Effector memory CD4-positive, alpha-beta T cell (primary cell): ENCODE results near the gene HMHB1.

Experiments used
- DNase-seq, 3 donors: peaks; one replicate each; pipeline ENCODE4 v3.0.0-alpha.2; 2020
- H3K27ac ChIP-seq: 2 replicates; pipeline ENCODE4 v1.7.0; 2013; ENCODE audit warnings: mild to moderate bottlenecking, low read length, moderate library complexity; ENCODE audit not compliant: insufficient read depth, poor library complexity, severe bottlenecking
- H3K27me3 ChIP-seq: replicated peaks from 2 replicates; pipeline ENCODE4 v1.7.0; 2013; ENCODE audit warnings: mild to moderate bottlenecking, low read length; ENCODE audit not compliant: insufficient read depth, control insufficient read depth, poor library complexity, severe bottlenecking
- H3K36me3 ChIP-seq: 2 replicates; pipeline ENCODE4 v1.7.0; 2013; ENCODE audit warnings: mild to moderate bottlenecking, low read length, moderate library complexity; ENCODE audit not compliant: control insufficient read depth, insufficient read depth
- H3K4me1 ChIP-seq: 2 replicates; pipeline ENCODE4 v1.7.0; 2013; ENCODE audit warnings: low read length, mild to moderate bottlenecking; ENCODE audit not compliant: control insufficient read depth, insufficient read depth, poor library complexity, severe bottlenecking
- H3K4me3 ChIP-seq: 2 replicates; pipeline ENCODE4 v1.7.0; 2013; ENCODE audit warnings: low read length, low read depth, mild to moderate bottlenecking; ENCODE audit not compliant: insufficient read depth, poor library complexity, severe bottlenecking
- H3K9me3 ChIP-seq: 2 replicates; pipeline ENCODE4 v1.7.0; 2013; ENCODE audit warnings: mild to moderate bottlenecking, low read length, moderate library complexity; ENCODE audit not compliant: control insufficient read depth
- total RNA-seq, 3 donors: gene quantifications; one replicate each; lab custom pipeline; 2026; lab: John Stamatoyannopoulos, UW

HMHB1 gene
- 0 reads per million in 3 donors for total RNA-seq

DNA sequence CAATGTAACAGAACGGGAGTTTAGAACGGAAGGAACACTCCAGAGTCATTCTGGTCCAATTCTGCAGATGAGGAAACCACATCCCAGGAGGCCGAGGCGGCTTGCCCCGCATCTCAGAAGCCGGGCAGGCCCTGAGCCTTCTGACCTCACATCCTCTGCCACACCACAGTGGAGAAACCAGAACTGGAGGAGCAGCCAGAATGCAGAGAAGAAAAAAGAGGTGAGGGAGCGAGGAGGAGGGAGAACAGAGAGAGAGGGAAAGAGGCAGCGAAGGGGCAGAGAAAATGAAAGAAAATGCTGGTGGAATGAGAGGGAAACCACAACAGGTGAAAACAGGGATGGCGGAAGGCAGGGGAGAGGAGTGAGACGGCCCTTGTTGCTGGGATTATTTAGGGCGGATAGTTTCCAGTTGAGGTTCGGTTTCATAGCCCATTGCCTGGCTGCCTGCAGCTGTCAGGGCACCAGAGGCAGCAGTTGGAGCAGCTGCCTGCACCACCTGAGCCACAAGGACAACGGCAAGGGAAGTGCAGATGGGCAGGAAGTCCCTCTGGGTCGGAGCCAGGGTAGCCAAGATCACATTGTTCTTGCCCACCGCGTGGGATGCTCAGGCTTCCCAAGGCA lies at the start of gene HMHB1:
TSS of gene HMHB1 (plus strand) at position 77 of the 621 bp plus-strand sequence.
- Histone ChIP-seq H3K9me3 (no peaks in the 10 kb centered on the region), H3K4me1 (peaks cover 5% of the 10 kb centered on the region), H3K4me3 (no peak within 1 kb of the TSS), H3K36me3 (no peaks in the 10 kb centered on the region), H3K27me3 (no peaks in the 10 kb centered on the region), H3K27ac (no peak within 1 kb of the TSS)
- no peak for DNase-seq

DNA sequence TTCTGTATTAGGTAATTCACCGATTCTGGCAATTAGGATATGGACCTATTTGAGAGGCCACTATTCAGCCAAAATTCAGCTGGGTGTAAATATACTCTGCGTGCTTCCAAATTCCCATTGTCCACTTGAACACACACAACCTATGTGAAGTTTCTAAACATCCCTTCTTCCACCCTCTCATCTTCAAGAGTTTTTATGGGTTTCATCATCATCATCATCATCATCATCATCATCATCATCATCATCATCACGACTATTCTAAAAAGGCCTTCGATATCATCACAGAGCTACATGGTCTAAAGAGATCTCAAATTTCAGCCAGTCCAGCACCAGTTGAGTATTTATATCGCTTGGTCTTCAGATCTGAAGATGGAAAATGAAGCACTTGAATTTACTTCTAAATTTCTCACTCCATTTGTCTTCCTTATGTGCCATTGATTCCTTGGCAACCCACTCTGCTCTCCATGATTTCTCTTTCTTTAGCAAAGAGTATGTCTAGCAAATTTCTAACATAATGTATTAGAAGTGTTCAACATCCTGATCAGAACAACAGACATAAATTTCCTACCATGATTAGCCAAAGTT lies 49.2 kb upstream of the HMHB1 start:
- no peaks in the 10 kb centered on the region for H3K9me3 ChIP-seq
- DNase-seq, result no peak
- no peak overlapping the region for H3K27ac ChIP-seq

DNA sequence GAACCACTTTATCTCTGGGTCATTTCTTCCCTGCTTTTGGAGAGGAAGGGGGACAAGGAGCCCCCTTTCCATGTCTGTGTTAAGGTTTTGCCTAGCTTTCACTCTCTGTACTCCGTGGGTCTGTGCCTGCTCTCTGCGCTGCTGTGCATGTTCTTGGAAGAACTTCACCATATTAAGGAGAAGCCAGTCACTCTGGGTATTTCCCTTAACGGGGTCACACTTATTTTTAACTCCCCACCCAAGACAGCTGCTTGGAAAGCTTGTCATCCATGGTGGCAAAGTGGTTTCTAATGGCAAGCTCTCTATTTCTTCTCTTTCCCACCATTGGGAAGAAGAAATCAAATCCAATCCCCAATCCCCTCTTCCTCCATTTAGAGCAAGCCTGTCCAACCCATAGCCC lies 44.8 kb upstream of the HMHB1 start:
- no peaks in the 10 kb centered on the region for H3K36me3 ChIP-seq

More for the DNA sequence above, 49.2 kb upstream of the HMHB1 start:
- H3K4me3 ChIP-seq, result no peak overlapping the region
- H3K4me1 ChIP-seq, result no peaks in the 10 kb centered on the region
- H3K36me3 ChIP-seq, result no peaks in the 10 kb centered on the region
- no peaks in the 10 kb centered on the region for H3K27me3 ChIP-seq

DNA sequence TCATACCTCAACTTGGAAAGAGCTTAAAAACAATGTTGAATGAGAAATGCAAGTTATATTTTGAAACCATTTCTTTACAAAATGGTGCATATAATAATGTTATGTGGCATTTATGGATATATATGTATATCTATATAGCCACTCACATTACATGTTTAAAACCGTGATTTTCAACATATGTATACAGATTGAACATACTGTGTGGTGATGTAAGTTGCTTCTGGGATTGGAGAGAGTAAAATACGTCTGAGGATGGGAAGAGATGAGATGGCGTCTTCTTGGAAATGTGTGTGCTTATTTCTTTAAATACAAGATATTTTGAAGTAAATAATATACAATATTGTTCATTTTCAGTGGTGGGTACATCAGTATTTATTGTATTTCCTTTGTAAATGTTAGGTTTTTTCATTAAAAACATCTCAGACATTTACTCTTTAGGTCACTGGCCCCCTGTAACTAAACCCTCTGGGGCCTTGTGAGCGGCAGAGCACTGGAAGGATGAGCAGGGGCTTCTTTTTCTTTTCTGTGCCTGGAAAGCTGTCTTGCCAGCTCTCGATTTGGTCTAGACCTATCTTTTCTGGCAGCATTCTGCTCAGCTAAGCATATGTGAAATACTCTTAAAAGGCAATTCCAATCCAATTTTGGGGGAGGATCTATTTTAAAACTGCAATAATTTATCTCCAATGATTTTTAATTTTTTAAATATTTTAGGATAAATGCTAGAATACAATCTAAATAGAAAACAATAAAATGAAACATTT lies 42.8 kb upstream of the HMHB1 start:
- H3K4me1 ChIP-seq, result no peaks in the 10 kb centered on the region
- H3K27ac ChIP-seq, result no peak overlapping the region
- no peak for DNase-seq
- no peaks in the 10 kb centered on the region for H3K27me3 ChIP-seq
- no peaks in the 10 kb centered on the region for H3K36me3 ChIP-seq
- H3K4me3 ChIP-seq, result no peak overlapping the region
- no peaks in the 10 kb centered on the region for H3K9me3 ChIP-seq

More for the DNA sequence above, 44.8 kb upstream of the HMHB1 start:
- Histone ChIP-seq H3K4me1 (no peaks in the 10 kb centered on the region), H3K27me3 (no peaks in the 10 kb centered on the region), H3K4me3 (no peak overlapping the region), H3K27ac (no peak overlapping the region), H3K9me3 (no peaks in the 10 kb centered on the region)
- DNase-seq, result no peak

DNA sequence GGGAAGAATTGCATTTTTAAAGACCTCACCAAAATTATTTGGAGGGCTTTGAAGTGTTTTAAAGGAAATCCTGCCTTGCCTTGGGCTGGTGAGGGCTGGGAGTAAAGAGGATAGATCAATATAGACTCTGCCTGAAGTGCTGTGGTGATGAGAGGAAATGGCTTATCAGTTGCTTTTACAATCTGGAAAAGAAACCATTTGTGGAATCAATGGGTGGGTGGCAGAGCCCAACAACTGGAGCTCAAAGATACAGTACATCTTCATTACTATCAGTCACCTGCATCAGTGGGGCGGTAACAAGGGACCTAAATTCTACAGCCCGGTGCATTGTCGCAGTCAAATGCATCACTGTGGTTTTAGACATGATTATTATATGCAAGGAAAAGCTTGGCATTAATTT lies 41.5 kb upstream of the HMHB1 start:
- Histone ChIP-seq H3K4me3 (no peak overlapping the region), H3K4me1 (no peaks in the 10 kb centered on the region), H3K9me3 (no peaks in the 10 kb centered on the region), H3K27me3 (no peaks in the 10 kb centered on the region), H3K36me3 (no peaks in the 10 kb centered on the region), H3K27ac (no peak overlapping the region)
- DNase-seq, result no peak

DNA sequence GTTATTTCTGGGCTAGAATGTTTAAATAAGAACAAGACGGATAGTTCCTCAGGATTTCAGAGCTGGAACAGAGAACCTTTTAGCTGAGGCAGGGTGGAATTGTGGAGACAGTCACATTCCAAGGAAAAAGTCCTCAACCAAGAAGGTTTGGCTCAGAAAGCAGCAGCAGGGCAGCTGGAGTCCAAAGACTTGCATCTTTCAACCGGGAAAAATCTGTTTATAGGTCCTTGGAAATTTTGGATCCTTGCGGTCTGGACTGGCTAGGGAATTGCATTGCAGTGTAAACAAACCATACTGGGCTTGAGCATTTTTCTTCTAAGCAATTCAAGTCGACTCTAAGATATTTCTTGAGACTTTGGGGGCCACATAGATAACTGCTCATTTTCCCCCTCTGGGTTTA lies 40.8 kb upstream of the HMHB1 start:
- no peaks in the 10 kb centered on the region for H3K27me3 ChIP-seq
- H3K9me3 ChIP-seq, result no peaks in the 10 kb centered on the region
- no peaks in the 10 kb centered on the region for H3K4me1 ChIP-seq
- DNase-seq, result no peak
- H3K36me3 ChIP-seq, result no peaks in the 10 kb centered on the region
- H3K27ac ChIP-seq, result no peak overlapping the region
- no peak overlapping the region for H3K4me3 ChIP-seq

DNA sequence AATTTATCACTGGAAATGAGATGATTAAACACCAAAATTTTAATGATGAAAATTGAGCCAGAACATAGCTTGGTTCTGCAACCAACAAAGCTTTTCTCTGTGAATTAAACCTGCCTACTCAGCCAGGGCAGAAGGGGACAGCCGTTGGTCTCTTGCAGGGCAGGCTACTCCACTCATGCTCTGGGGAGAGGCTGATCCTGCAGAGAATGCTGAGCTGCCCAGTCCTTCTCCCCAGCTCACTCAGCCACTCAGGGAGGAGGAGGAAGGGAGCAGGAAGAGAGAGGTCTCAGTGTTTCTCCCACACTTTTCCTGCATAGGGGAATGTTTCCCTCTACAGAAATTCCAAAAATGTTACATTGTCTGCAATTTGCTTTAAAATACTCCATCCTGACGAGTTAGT lies 40.4 kb upstream of the HMHB1 start:
- no peak overlapping the region for H3K27ac ChIP-seq
- no peaks in the 10 kb centered on the region for H3K9me3 ChIP-seq

DNA sequence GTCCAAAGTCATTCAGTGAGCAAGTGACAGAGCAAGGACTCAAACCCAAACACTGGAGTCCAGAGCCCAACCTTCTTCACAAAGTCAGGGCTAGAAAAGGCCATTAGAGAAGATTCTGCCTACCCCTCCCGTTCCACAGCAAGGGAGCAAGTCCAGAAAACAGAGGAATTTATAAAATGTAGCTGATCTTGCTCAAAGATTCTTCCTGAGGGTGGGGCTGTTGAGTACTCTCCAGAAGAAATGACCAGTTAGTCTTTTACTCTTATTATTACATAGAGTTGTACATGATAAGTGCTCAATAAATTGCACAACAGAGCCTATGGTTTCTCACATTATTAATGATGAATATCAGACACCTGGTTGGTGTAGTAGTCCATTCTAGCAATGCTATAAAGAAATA lies 39.3 kb upstream of the HMHB1 start:
- no peak overlapping the region for H3K27ac ChIP-seq
- no peak for DNase-seq

More for the DNA sequence above, 40.4 kb upstream of the HMHB1 start:
- H3K4me1 ChIP-seq, result no peaks in the 10 kb centered on the region
- H3K36me3 ChIP-seq, result no peaks in the 10 kb centered on the region
- H3K27me3 ChIP-seq, result no peaks in the 10 kb centered on the region
- DNase-seq, result no peak
- H3K4me3 ChIP-seq, result no peak overlapping the region

DNA sequence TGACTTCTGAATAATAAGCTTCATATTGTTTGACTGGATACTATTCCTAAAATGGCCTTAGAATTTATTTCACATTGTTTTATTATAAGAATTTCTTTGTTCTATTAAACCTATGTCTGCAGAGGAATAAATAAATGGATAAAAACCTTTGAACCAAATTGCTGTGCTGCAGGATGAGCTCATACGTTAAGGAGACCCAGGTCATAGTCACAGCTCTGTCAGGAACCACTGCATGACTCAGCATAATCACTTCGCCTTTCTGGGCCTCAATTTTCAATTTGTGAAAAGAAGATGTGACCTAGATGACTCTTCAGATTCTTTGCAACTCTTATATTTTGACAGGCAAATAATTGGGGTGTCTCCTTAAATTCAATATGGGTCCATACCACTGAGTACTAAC lies 36.7 kb upstream of the HMHB1 start:
- Histone ChIP-seq H3K9me3 (no peaks in the 10 kb centered on the region), H3K36me3 (no peaks in the 10 kb centered on the region), H3K27me3 (no peaks in the 10 kb centered on the region), H3K27ac (no peak overlapping the region), H3K4me1 (no peaks in the 10 kb centered on the region), H3K4me3 (no peak overlapping the region)
- DNase-seq, result no peak

More for the DNA sequence above, 39.3 kb upstream of the HMHB1 start:
- Histone ChIP-seq H3K9me3 (no peaks in the 10 kb centered on the region), H3K36me3 (no peaks in the 10 kb centered on the region), H3K4me1 (no peaks in the 10 kb centered on the region), H3K4me3 (no peak overlapping the region), H3K27me3 (no peaks in the 10 kb centered on the region)

DNA sequence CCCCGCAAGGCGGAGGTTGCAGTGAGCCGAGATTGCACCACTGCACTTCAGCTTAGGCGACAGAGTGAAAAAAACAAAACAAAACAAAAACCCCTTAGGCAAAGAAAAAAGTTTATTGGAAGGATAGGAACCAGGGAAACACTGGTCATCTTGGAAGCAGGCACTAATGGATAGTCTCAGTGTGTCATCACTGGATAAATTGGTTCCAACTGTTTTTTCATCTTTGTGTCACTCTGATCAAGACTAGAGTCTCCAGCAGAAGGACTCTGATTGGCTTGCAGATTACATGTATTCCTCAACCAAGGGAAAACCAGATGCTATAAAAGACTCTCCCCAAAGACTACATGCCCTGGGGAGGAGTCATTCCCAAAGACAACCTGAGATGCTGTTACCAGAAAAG lies 35.0 kb upstream of the HMHB1 start:
- H3K36me3 ChIP-seq, result no peaks in the 10 kb centered on the region
- no peak overlapping the region for H3K27ac ChIP-seq
- H3K4me1 ChIP-seq, result no peaks in the 10 kb centered on the region
- H3K4me3 ChIP-seq, result no peak overlapping the region
- no peaks in the 10 kb centered on the region for H3K9me3 ChIP-seq
- H3K27me3 ChIP-seq, result no peaks in the 10 kb centered on the region
- DNase-seq, result no peak
